GM23338 (cell line): Measurements from ENCODE around the gene KCMF1. TPM values are rescaled to one million over a fixed set of nuclear protein-coding genes. Genes with fewer than 3 reads are reported as not detected.

Experiments used
- ATAC-seq: fragments of 200-7000 bp; cut with Tn5 transposase; 3 replicates; pipeline ENCODE4 v1.9.1; 2020
- DNase-seq: peaks from one replicate; pipeline ENCODE4 v3.0.0-alpha.2; 2015; ENCODE audit warnings: low spot score
- H2AFZ ChIP-seq: fragments of 200-600 bp; sonication (generic); 2 replicates; pipeline ENCODE4 v1.8.0; 2016; ENCODE audit warnings: antibody characterized with exemption, mild to moderate bottlenecking, moderate library complexity
- H3F3A ChIP-seq: fragments of 200-600 bp; sonication (generic); replicated peaks from 2 replicates; pipeline ENCODE4 v1.8.0; 2017; ENCODE audit warnings: antibody characterized with exemption, mixed run types, low read depth
- H3K27ac ChIP-seq: fragments of 200-600 bp; sonication (generic); 2 replicates; pipeline ENCODE4 v1.6.1; 2016; ENCODE audit warnings: low read depth
- H3K27me3 ChIP-seq: fragments of 200-600 bp; sonication (generic); 2 replicates; pipeline ENCODE4 v1.8.0; 2016; ENCODE audit warnings: mild to moderate bottlenecking, mixed run types, moderate library complexity; ENCODE audit not compliant: insufficient read depth
- H3K36me3 ChIP-seq: fragments of 200-600 bp; sonication (generic); 2 replicates; pipeline ENCODE4 v1.8.0; 2016; ENCODE audit warnings: mild to moderate bottlenecking; ENCODE audit not compliant: insufficient read depth
- H3K4me1 ChIP-seq: fragments of 200-600 bp; sonication (generic); 2 replicates; pipeline ENCODE4 v1.8.0; 2016; ENCODE audit warnings: mild to moderate bottlenecking, moderate library complexity; ENCODE audit not compliant: insufficient read depth
- H3K4me2 ChIP-seq: fragments of 200-600 bp; sonication (generic); 2 replicates; pipeline ENCODE4 v1.7.1; 2017; ENCODE audit warnings: mixed run types
- H3K4me3 ChIP-seq: fragments of 200-600 bp; sonication (generic); 2 replicates; pipeline ENCODE4 v1.6.1; 2016; ENCODE audit warnings: mixed run types
- H3K79me2 ChIP-seq: fragments of 200-600 bp; sonication (generic); replicated peaks from 2 replicates; pipeline ENCODE4 v1.8.0; 2017; ENCODE audit warnings: mild to moderate bottlenecking; ENCODE audit not compliant: insufficient read depth
- H3K9me2 ChIP-seq: fragments of 200-600 bp; sonication (generic); 2 replicates; pipeline ENCODE4 v1.8.0; 2017; ENCODE audit not compliant: insufficient read depth
- H4K20me1 ChIP-seq: fragments of 200-600 bp; sonication (generic); replicated peaks from 2 replicates; pipeline ENCODE4 v1.8.0; 2017; ENCODE audit warnings: mild to moderate bottlenecking; ENCODE audit not compliant: insufficient read depth
- H3K27ac Mint-ChIP-seq: 2 replicates; pipeline ENCODE4 v1.8.0; 2020; ENCODE audit warnings: inconsistent platforms, mild to moderate bottlenecking, moderate library complexity, mixed read lengths
- H3K27me3 Mint-ChIP-seq: 3 replicates; pipeline ENCODE4 v1.8.0; 2022; ENCODE audit warnings: low read depth, mild to moderate bottlenecking, moderate library complexity, mixed read lengths, inconsistent platforms; ENCODE audit not compliant: insufficient read depth, poor library complexity
- H3K36me3 Mint-ChIP-seq: 3 replicates; pipeline ENCODE4 v1.8.0; 2021; ENCODE audit warnings: low read depth, mild to moderate bottlenecking, inconsistent platforms, moderate library complexity, mixed read lengths
- H3K4me1 Mint-ChIP-seq: 3 replicates; pipeline ENCODE4 v1.8.0; 2020; ENCODE audit warnings: mild to moderate bottlenecking, inconsistent platforms, mixed read lengths
- H3K4me3 Mint-ChIP-seq: 3 replicates; pipeline ENCODE4 v1.8.0; 2021; ENCODE audit warnings: moderate library complexity, mild to moderate bottlenecking, inconsistent platforms, mixed read lengths
- H3K9me3 Mint-ChIP-seq: 3 replicates; pipeline ENCODE4 v1.8.0; 2020; ENCODE audit warnings: moderate library complexity, mild to moderate bottlenecking, inconsistent platforms, mixed read lengths
- CREB1 ChIP-seq: fragments of 250-450 bp; sonication (Bioruptor Pico); IDR thresholded peaks from 2 replicates; pipeline ENCODE4 v1.5.0; 2020; ENCODE audit warnings: low read depth, mild to moderate bottlenecking, moderate library complexity
- CTCF ChIP-seq, 2 experiments: fragments of 200-600 bp in 1 of 2; sonication (generic) in 1 of 2; conservative IDR thresholded peaks; 2 replicates each; pipeline versions ENCODE4 v1.5.1 to v1.6.1; 2016 to 2017; ENCODE audit warnings: antibody characterized with exemption in 2 of 2, low read depth in 2 of 2, mild to moderate bottlenecking in 2 of 2, moderate library complexity in 1 of 2
- ETS1 ChIP-seq: IDR thresholded peaks from 2 replicates; pipeline ENCODE4 v1.6.1; 2016; ENCODE audit warnings: antibody characterized with exemption
- EZH2 ChIP-seq: fragments of 200-600 bp; sonication (generic); IDR thresholded peaks from one replicate; pipeline ENCODE4 v1.8.0; 2017; ENCODE audit warnings: antibody characterized with exemption, mild to moderate bottlenecking, low read depth; ENCODE audit not compliant: unreplicated experiment
- EZH2phosphoT487 ChIP-seq: fragments of 200-600 bp; sonication (generic); IDR thresholded peaks from one replicate; pipeline ENCODE4 v1.8.1; 2018; ENCODE audit warnings: antibody characterized with exemption; ENCODE audit not compliant: unreplicated experiment
- JUNB ChIP-seq: IDR thresholded peaks from one replicate; pipeline ENCODE4 v1.6.1; 2016; ENCODE audit warnings: antibody characterized with exemption; ENCODE audit not compliant: unreplicated experiment
- NANOG ChIP-seq: IDR thresholded peaks from 2 replicates; pipeline ENCODE4 v1.6.1; 2016; ENCODE audit warnings: antibody characterized with exemption, borderline replicate concordance
- POLR2AphosphoS5 ChIP-seq: IDR thresholded peaks from 2 replicates; pipeline ENCODE4 v1.6.1; 2016; ENCODE audit warnings: antibody characterized with exemption, low read depth
- REST ChIP-seq: IDR thresholded peaks from one replicate; pipeline ENCODE4 v1.6.1; 2018; ENCODE audit warnings: antibody characterized with exemption; ENCODE audit not compliant: unreplicated experiment
- STAT1 ChIP-seq: IDR thresholded peaks from one replicate; pipeline ENCODE4 v1.6.1; 2016; ENCODE audit warnings: antibody characterized with exemption; ENCODE audit not compliant: unreplicated experiment
- ZNF114 ChIP-seq: fragments of 250-450 bp; sonication (Bioruptor Pico); IDR thresholded peaks from 2 replicates; pipeline ENCODE4 v1.5.0; 2020; ENCODE audit warnings: mild to moderate bottlenecking, moderate library complexity
- ZNF331 ChIP-seq: fragments of 250-450 bp; sonication (Bioruptor Pico); IDR thresholded peaks from 2 replicates; pipeline ENCODE4 v1.5.0; 2020; ENCODE audit warnings: low read depth, mild to moderate bottlenecking, moderate library complexity
- ZNF462 ChIP-seq: fragments of 250-450 bp; sonication (Bioruptor Pico); IDR thresholded peaks from 2 replicates; pipeline ENCODE4 v1.5.0; 2020; ENCODE audit warnings: mild to moderate bottlenecking, moderate library complexity
- polyA plus RNA-seq: library from polyadenylated mRNA; unstranded; fragments of >200 nt; fragmentation: Nextera tagmentation; extraction: Ambion mirVana; gene quantifications from 2 replicates; pipeline ENCODE4 v1.2.1, GENCODE V29; 2016
- total RNA-seq: library from RNA; depleted of rRNA; stranded (reverse); fragments of >200 nt; shearing (Covaris generic); gene quantifications from 2 replicates; pipeline ENCODE4 v1.2.3, GENCODE V29; 2014

Gene KCMF1
- total and polyA plus RNA-seq, 2 experiments from 2014 or later, result 29.3 to 120 TPM

- H3K4me1 Mint-ChIP-seq, result no peaks in the 10 kb centered on the region
- H3K4me3 Mint-ChIP-seq, result no peak overlapping the region
- DNase-seq (no peak), ATAC-seq (no peak; the same call in 2 of the 3 replicates)
- Histone ChIP-seq H3K4me1 (no peaks in the 10 kb centered on the region), H3K27ac (no peak overlapping the region), H3K79me2 (no peaks in the 10 kb centered on the region), H3K36me3 (no peaks in the 10 kb centered on the region), H3K4me2 (no peak overlapping the region), H3K27me3 (no peaks in the 10 kb centered on the region), H2AFZ (no peak overlapping the region), H3F3A (0 out of 2 replicates have a peak, but pooled peaks cover 1% of the 10 kb centered on the region), H4K20me1 (no peaks in the 10 kb centered on the region), H3K9me2 (0 out of 2 replicates have a peak, but pooled peaks cover 4% of the 10 kb centered on the region), H3K4me3 (no peak overlapping the region)
- peaks cover 4% of the 10 kb centered on the region for H3K27me3 Mint-ChIP-seq
- peaks cover 9% of the 10 kb centered on the region; the same call in 2 of the 3 replicates for H3K36me3 Mint-ChIP-seq
- H3K27ac Mint-ChIP-seq, result no peak overlapping the region
- peaks cover 13% of the 10 kb centered on the region; the same call in 2 of the 3 replicates for H3K9me3 Mint-ChIP-seq
- no peak for TF ChIP-seq CTCF (conservative IDR thresholded peaks at IDR 0.05; ENCODE audit: low read depth in 2 of 2)
- no peak for TF ChIP-seq EZH2
- no peak for TF ChIP-seq STAT1
- TF ChIP-seq NANOG, result no peak
- TF ChIP-seq POLR2AphosphoS5, result no peak
- no peak for TF ChIP-seq ZNF114 (CRISPR knock-in tag)
- TF ChIP-seq CREB1 (CRISPR knock-in tag), result no peak
- no peak for TF ChIP-seq ETS1
- TF ChIP-seq ZNF331, result no peak
- TF ChIP-seq EZH2phosphoT487, result no peak
- no peak for TF ChIP-seq JUNB
- TF ChIP-seq REST, result no peak
- no peak for TF ChIP-seq ZNF462 (CRISPR knock-in tag)
Observed at GRCh38 chr2:85077859-85078419, 107.0 kb downstream of the KCMF1 start.
